ENCODE measurements around the gene PEPD.
"Not testable (repeated sequence)": the region's sequence is repeated elsewhere in the genome, so short reads cannot be mapped to it uniquely, and the experiment has no call there.

Gene PEPD

GRCh38 chr19:33521480-33522370 is at the start of gene PEPD:
PEPD (minus strand) TSS chr19:33521791; CDS start chr19:33521760, 31 bp downstream.
- DNase-seq = peak; percentile 86 to 98 (median 94)

DNA sequence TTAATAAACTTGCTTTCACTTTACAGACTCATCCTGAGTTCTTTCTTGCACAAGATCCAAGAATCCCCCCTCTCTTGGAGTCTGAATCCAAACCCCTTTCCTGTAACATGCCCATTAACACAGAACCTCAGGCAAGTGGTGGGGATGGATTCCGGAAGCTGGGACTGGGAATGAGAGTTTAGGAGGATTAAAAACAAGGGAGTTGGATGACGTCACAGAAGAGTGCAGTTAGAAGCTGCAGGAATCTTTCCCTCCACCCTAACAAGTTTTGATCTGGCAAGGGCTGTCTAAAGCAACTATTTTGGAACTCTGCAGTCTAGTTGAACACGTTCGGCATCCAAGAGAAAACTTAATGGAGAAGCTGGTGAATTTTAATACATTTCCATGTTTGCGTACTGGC is 48.2 kb upstream of the PEPD start:
- intact Hi-C loops (cut with DNase I) = no loop called here
- DNase-seq = no peak

More at GRCh38 chr19:33521480-33522370, at the start of gene PEPD:
- intact Hi-C loops (cut with DNase I) = no loop called here

DNA sequence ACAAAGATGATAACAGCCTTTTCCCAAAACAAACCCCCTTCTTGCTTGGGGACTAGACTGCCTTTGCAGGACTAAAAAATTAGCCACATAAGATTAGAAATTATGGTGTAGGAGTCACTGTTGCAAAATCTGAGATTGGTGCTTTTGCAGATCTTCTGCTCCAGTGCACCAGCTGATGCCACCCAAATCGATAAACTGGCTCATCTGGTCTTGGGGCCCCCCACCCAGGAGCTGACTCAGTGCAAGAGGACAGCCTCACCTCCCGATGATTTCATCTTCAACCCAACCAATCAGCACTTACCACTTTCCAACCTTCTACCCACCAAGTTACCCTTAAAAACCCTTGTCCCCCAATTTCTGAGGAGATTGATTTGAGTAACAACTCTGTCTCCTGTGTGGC is 47.1 kb upstream of the PEPD start:
- intact Hi-C loops (cut with DNase I) = no loop called here

DNA sequence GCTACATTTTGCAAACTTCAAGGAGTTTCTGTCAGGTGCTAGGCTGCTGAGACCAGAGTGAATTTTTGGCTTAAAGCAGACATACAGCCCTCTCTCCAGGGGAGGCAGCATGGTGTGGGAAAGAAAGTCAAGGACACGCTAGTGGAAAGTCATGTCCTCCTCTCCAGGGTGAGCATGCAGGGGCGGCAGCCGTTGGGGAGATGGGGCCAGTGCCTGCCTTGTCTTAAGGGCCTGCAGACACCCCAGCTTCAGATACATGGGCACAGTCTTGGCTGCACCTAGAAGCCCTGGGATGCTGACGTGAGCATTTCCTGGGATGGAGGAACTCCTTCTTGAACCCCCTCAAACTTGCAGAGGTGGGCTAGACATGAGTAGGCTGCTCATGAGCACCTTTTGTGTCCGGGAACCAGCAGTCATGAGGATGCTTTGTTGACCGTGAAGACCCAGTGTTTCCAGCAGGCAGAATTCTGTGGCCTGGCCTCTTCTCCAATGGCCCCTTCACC is 43.3 kb upstream of the PEPD start:
- no peak for DNase-seq
- intact Hi-C loops (cut with DNase I) = no loop called here

More for the DNA sequence above, 47.1 kb upstream of the PEPD start:
- no peak for DNase-seq

GRCh38 chr19:33562636-33563035 is 41.0 kb upstream of the PEPD start:
- intact Hi-C loops (cut with DNase I) = no loop called here
- DNase-seq = peak in 16 of 42 donors; percentile 8 to 42 (median 25)

DNA sequence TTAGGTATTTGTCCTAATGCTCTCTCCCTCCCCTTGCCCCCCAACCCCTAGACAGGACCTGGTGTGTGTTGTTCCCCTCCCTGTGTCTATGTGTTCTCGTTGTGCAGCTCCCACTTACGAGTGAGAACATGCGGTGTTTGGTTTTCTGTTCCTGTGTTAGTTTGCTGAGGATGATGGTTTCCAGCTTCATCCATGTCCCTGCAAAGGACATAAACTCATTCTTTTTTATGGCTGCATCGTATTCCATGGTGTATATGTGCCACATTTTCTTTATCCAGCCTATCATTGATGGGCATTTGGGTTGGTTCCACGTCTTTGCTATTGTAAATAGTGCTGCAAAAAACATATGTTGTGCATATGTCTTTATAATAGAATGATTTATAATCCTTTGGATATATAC is 40.1 kb upstream of the PEPD start:
- intact Hi-C loops (cut with DNase I); DNase-seq: not testable (repeated sequence)

GRCh38 chr19:33561261-33561660 is 39.7 kb upstream of the PEPD start:
- intact Hi-C loops (cut with DNase I) = no loop called here
- no peak for DNase-seq

DNA sequence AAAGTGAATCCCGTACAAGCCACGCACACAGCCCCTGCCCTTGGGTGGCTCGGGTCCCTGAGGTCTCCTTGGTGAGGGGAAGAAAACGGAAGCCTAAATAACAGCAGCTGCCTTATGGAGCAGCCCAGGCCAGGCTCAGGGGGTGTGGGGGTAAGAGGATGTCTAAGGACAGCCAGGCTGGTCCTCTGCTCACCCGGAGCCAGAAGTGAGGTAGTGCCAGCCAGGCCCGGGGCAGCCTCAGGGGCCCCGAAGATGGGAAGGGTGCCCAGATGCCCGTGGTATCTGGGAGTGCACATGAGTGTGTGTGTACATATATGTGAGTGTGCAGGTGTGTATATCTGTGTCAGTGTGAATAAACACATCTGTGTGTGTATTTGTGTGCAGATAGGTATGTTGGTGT is 38.4 kb upstream of the PEPD start:
- intact Hi-C loops (cut with DNase I) = no loop called here

DNA sequence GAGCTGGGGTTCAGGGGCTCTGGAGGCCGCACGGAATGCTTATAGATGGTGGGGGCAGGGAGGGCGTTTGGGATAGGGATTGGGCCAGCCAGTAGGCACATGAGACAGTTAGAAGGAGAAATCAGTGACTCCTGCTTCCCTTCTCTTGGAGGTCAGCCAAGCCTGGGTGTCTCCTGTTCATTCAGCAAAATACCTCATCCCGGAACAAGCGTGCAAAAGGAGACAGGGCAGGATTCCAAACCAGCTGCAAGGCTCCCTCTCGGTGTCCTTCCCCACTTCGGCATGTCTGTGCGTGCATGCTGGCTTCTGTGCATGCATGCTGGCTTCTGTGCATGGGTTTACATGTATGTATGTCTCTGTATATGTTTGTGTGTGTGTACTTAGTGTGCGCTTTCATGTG is 37.3 kb upstream of the PEPD start:
- DNase-seq = peak in 9 of 42 donors; percentile 6 to 43 (median 17)
- intact Hi-C loops (cut with DNase I) = no loop called here

More for the DNA sequence above, 38.4 kb upstream of the PEPD start:
- no peak for DNase-seq

DNA sequence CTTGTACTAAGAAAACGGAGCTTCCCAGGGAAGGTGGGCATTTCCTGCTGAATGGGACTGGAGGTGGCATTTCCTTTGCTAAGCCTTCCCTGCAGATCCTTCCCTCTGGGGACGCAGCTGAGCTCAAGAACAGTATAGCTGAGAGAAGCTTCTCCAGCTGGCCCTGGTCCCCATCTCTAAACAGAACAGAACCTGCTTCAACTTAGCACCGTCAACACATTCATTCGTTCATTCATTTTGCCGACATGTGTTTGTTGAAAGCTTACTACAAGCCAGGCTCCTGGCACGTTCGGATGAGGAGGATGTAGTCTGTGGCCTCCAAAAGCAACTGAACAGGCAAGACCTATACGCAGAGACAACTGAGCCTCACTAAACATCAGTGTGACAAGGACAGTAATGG is 36.6 kb upstream of the PEPD start:
- intact Hi-C loops (cut with DNase I) = no loop called here
- DNase-seq = no peak

DNA sequence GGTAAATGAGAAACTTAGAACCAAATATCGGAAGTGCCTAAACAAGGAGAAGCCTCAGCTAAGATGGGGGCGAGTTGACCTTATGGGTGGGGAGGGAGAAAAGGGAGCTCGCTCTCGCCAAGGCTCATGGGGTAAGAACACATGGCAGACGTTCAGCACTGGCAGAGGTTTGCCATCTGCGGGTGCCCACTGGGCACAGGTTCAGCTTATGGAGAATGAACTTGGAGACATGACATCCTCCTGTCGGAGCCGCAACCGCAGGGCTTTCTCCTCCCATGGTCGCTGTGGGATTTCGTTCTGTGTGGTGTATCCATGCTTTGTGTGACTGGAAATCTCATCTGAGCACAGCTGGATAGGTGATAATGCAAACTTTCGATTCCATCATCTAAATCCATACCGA is 36.1 kb upstream of the PEPD start:
- DNase-seq = peak in 1 of 42 donors; percentile 6
- intact Hi-C loops (cut with DNase I) = no loop called here

- intact Hi-C loops (cut with DNase I) = no loop called here
- DNase-seq = no peak
Measured at GRCh38 chr19:33557196-33557595, 35.6 kb upstream of the PEPD start.

- no peak for DNase-seq
- intact Hi-C loops (cut with DNase I) = no loop called here
Measured at GRCh38 chr19:33556261-33556660, 34.7 kb upstream of the PEPD start.

DNA sequence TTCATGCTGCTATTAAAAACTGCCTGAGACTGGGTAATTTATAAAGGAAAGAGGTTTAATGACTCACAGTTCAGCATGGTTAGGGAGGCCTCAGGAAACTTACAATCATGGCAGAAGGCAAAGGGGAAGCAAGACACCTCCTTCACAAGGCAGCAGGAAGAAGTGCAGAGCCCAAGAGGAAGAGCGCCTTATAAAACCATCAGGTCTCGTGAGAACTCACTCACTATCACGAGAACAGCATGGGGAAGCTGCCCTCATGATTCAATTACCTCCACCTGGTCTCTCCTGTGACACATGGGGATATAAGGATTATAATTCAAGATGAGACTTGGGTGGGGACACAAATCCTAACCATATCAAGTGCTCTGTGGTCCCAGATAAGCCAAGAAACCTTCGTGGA is 34.1 kb upstream of the PEPD start:
- DNase-seq; intact Hi-C loops (cut with DNase I): not testable (repeated sequence)

- DNase-seq = peak in 1 of 42 donors; percentile 12
- intact Hi-C loops (cut with DNase I) = no loop called here
Measured at GRCh38 chr19:33554821-33555220, 33.2 kb upstream of the PEPD start.

- no peak for DNase-seq
- intact Hi-C loops (cut with DNase I) = no loop called here
Measured at GRCh38 chr19:33554391-33554790, 32.8 kb upstream of the PEPD start.

- peak in 1 of 42 donors; percentile 20 for DNase-seq
- intact Hi-C loops (cut with DNase I) = no loop called here
Measured at GRCh38 chr19:33553530-33554310, 32.1 kb upstream of the PEPD start.

DNA sequence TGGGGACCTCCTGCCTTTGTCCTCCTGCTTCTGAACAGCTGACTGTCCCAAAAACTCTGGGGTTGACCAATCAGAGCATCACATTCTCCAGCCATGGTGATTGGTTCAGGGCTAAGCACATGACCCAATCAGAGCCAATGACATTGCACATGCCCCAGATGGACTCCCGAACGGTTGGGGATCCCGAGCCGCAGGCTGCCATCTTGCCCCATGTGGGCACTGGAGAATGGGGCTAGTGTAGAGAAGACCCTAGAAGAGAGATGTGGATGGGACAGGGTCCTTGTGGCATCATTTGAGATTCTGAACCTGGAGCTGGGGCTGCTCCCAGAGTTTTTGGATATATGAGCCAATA is 31.3 kb upstream of the PEPD start:
- DNase-seq = no peak
- intact Hi-C loops (cut with DNase I) = no loop called here

GRCh38 chr19:33552191-33552927 is 30.8 kb upstream of the PEPD start:
- DNase-seq = no peak
- intact Hi-C loops (cut with DNase I) = no loop called here
